Upper lobe of left lung (tissue), 4 donors: ENCODE results near the gene CDH10.

Experiments used
- CTCF ChIP-seq, 6 experiments: fragments of 450-650 bp in 4 of 6; fragments of 200-600 bp in 2 of 6; sonication (generic) in 2 of 6; IDR thresholded peaks; one replicate each; pipeline ENCODE4 v1.5.1; 2016 to 2019; ENCODE audit warnings: antibody characterized with exemption in 6 of 6
- EP300 ChIP-seq, 4 donors: sonication (generic); formaldehyde crosslinking; IDR thresholded peaks; one replicate each; pipeline ENCODE4 v1.5.1; 2017; ENCODE audit warnings: antibody characterized with exemption in 4 of 4, control low read depth in 2 of 4
- POLR2AphosphoS5 ChIP-seq, 2 donors: sonication (generic); formaldehyde crosslinking; IDR thresholded peaks; one replicate each; pipeline ENCODE4 v1.5.1; 2017; ENCODE audit warnings: antibody characterized with exemption in 2 of 2

GRCh38 chr5:24630918-24631317, 13.9 kb downstream of the CDH10 start:
- TF ChIP-seq CTCF (IDR thresholded peaks at IDR 0.05): no peak
- TF ChIP-seq POLR2AphosphoS5 (IDR thresholded peaks at IDR 0.05): no peak
- TF ChIP-seq EP300 (IDR thresholded peaks at IDR 0.05): no peak
